ENCODE measurements around the gene CDH12.

CDH12 gene

DNA sequence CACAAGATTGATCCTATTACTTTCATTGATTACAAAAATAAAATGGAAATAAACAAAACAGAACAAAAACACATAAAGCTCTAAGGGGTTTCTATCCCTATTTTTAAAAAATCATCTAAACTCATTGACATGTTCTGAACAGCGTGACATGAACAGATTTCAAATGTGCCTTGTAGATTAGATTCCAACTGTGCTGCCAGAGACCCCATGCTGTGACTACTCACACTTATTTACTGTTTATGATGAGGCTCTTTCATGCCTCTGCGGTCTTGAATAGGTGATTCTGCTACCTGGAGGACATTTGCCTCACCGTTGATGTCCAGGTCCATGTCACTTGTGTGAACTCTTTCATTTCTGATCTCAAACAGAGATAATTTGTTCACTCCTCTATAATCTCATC, 990.2 kb downstream of the CDH12 start:
- Histone ChIP-seq H3F3A (ENCODE audit: insufficient read depth) (no peaks in the 10 kb centered on the region), H3K36me3 (ENCODE audit: low read length) (no peaks in the 10 kb centered on the region), H3K9me2 (replicated peaks; ENCODE audit: insufficient read depth, low read length) (no peaks in the 10 kb centered on the region), H3K79me2 (ENCODE audit: insufficient read depth, low read length) (no peaks in the 10 kb centered on the region), H2AFZ (ENCODE audit: low read depth, low read length, severe bottlenecking) (no peak overlapping the region), H3K27ac (ENCODE audit: low read depth, low read length) (no peak overlapping the region), H3K27me3 (ENCODE audit: low read length) (no peaks in the 10 kb centered on the region), H4K20me1 (ENCODE audit: low read depth, low read length) (no peaks in the 10 kb centered on the region), H3K9me3 (ENCODE audit: insufficient read depth, low read length) (no peaks in the 10 kb centered on the region), H3K4me2 (ENCODE audit: low read depth, low read length, poor library complexity, severe bottlenecking) (no peak overlapping the region), H3K4me3 (ENCODE audit: insufficient read depth, low read length, poor library complexity, severe bottlenecking) (no peak overlapping the region), H3K9ac (ENCODE audit: low read length) (no peak overlapping the region)
- TF ChIP-seq EZH2phosphoT487 (conservative IDR thresholded peaks at IDR 0.05; ENCODE audit: low read length): no peak
- TF ChIP-seq, protein P1, sequence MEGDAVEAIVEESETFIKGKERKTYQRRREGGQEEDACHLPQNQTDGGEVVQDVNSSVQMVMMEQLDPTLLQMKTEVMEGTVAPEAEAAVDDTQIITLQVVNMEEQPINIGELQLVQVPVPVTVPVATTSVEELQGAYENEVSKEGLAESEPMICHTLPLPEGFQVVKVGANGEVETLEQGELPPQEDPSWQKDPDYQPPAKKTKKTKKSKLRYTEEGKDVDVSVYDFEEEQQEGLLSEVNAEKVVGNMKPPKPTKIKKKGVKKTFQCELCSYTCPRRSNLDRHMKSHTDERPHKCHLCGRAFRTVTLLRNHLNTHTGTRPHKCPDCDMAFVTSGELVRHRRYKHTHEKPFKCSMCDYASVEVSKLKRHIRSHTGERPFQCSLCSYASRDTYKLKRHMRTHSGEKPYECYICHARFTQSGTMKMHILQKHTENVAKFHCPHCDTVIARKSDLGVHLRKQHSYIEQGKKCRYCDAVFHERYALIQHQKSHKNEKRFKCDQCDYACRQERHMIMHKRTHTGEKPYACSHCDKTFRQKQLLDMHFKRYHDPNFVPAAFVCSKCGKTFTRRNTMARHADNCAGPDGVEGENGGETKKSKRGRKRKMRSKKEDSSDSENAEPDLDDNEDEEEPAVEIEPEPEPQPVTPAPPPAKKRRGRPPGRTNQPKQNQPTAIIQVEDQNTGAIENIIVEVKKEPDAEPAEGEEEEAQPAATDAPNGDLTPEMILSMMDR (IDR thresholded peaks at IDR 0.05; ENCODE audit: insufficient read depth, low read length, poor library complexity, severe bottlenecking): no peak

DNA sequence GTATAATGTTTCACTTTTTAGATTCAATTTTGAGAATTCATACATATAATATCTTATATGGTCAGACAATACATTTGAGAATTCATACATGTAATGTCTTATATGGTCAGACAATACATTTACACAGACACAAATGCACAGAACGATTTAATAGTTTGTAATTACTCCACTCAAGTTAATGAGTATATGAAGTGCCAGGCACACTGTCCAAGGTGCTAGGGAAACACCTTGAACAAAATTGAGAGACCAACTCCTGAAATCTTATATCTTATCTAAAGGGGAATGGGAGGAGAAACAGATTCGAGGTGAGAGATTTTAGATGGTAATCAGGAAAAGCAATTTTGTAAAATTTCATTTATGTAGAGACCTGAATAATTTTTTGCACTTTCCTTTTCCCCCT, 994.7 kb downstream of the CDH12 start:
- Histone ChIP-seq H3K27ac (ENCODE audit: low read depth, low read length) (no peak overlapping the region), H2AFZ (ENCODE audit: low read depth, low read length, severe bottlenecking) (no peak overlapping the region), H3K4me2 (ENCODE audit: low read depth, low read length, poor library complexity, severe bottlenecking) (no peak overlapping the region), H3K36me3 (ENCODE audit: low read length) (no peaks in the 10 kb centered on the region), H3K9me2 (replicated peaks; ENCODE audit: insufficient read depth, low read length) (no peaks in the 10 kb centered on the region), H3K4me3 (ENCODE audit: insufficient read depth, low read length, poor library complexity, severe bottlenecking) (no peak overlapping the region), H3K27me3 (ENCODE audit: low read length) (no peaks in the 10 kb centered on the region), H3K79me2 (ENCODE audit: insufficient read depth, low read length) (no peaks in the 10 kb centered on the region), H4K20me1 (ENCODE audit: low read depth, low read length) (no peaks in the 10 kb centered on the region), H3K9me3 (ENCODE audit: insufficient read depth, low read length) (no peaks in the 10 kb centered on the region), H3K9ac (ENCODE audit: low read length) (no peak overlapping the region), H3F3A (ENCODE audit: insufficient read depth) (no peaks in the 10 kb centered on the region)
- TF ChIP-seq, protein P1 (IDR thresholded peaks at IDR 0.05; ENCODE audit: insufficient read depth, low read length, poor library complexity, severe bottlenecking): no peak
- TF ChIP-seq EZH2phosphoT487 (conservative IDR thresholded peaks at IDR 0.05; ENCODE audit: low read length): no peak

DNA sequence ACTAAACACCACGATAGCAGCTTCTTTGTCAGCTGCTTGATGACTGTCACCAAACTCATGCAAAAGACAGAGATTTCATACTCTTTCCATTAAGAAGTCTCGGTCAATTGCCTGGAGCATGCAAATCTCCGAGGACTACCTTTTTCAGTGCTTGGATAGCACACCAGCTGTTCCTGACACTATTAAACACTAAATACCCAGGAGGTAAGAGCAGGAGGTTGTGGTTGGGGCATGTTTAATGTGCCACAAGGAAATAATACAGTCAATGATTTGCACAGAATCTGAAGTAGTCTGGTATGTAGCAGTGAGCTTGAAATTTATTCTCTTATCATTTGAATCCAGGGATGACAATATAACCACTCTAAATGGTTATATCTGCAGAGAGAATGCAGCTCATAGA, 996.2 kb downstream of the CDH12 start:
- Histone ChIP-seq H3K9ac (ENCODE audit: low read length) (no peak overlapping the region), H3K27ac (ENCODE audit: low read depth, low read length) (no peak overlapping the region), H3K9me3 (ENCODE audit: insufficient read depth, low read length) (no peaks in the 10 kb centered on the region), H3K9me2 (replicated peaks; ENCODE audit: insufficient read depth, low read length) (no peaks in the 10 kb centered on the region), H3K79me2 (ENCODE audit: insufficient read depth, low read length) (no peaks in the 10 kb centered on the region), H3F3A (ENCODE audit: insufficient read depth) (no peaks in the 10 kb centered on the region), H2AFZ (ENCODE audit: low read depth, low read length, severe bottlenecking) (no peak overlapping the region), H3K4me2 (ENCODE audit: low read depth, low read length, poor library complexity, severe bottlenecking) (no peak overlapping the region), H3K36me3 (ENCODE audit: low read length) (no peaks in the 10 kb centered on the region), H4K20me1 (ENCODE audit: low read depth, low read length) (no peaks in the 10 kb centered on the region), H3K4me3 (ENCODE audit: insufficient read depth, low read length, poor library complexity, severe bottlenecking) (no peak overlapping the region), H3K27me3 (ENCODE audit: low read length) (no peaks in the 10 kb centered on the region)
- TF ChIP-seq, protein P1 (IDR thresholded peaks at IDR 0.05; ENCODE audit: insufficient read depth, low read length, poor library complexity, severe bottlenecking): no peak
- no peak for TF ChIP-seq EZH2phosphoT487 (conservative IDR thresholded peaks at IDR 0.05; ENCODE audit: low read length)
